HEK293T (cell line): Measurements from ENCODE around the gene VIM.

Experiments
- BHLHE40 ChIP-seq: fragments of 450-650 bp; IDR thresholded peaks from 2 replicates; pipeline ENCODE4 v1.6.1; 2016; ENCODE audit warnings: mild to moderate bottlenecking, moderate library complexity, borderline replicate concordance
- FOXM1 ChIP-seq: fragments of 450-650 bp; IDR thresholded peaks from 2 replicates; pipeline ENCODE4 v1.6.1; 2017; ENCODE audit warnings: mild to moderate bottlenecking, borderline replicate concordance
- SP1 ChIP-seq: fragments of 450-650 bp; IDR thresholded peaks from 2 replicates; pipeline ENCODE4 v1.6.1; 2017

DNA sequence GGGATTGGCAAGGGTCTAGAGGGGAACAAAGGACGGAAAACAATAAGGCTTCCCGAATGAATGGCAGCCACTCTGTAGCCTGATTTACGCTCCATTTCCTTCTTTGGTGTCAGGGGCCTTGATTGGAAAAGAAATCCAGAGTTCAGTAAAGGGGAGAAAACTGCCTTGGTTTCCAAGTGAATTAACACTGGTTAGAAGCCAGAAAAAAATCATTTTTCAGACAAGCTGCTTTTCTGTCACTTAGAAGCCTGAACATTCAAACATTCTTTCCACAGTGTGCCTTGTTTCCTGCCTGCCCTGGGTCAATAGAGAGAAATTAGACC lies 26.3 kb upstream of the VIM start:
- TF ChIP-seq FOXM1 (no peak), SP1 (no peak), BHLHE40 (no peak)
